K562 (cell line): Measurements from ENCODE around the gene ATF3. TPM values are rescaled to one million over a fixed set of nuclear protein-coding genes. Genes with fewer than 3 reads are reported as not detected.

ENCODE experiments used
- CREB5 ChIP-seq: fragments of 250-450 bp; sonication (Bioruptor Pico); IDR thresholded peaks from 2 replicates; pipeline ENCODE4 v1.5.0; 2020; ENCODE audit warnings: mild to moderate bottlenecking
- ZBTB5 ChIP-seq: fragments of 450-650 bp; IDR thresholded peaks from 2 replicates; pipeline ENCODE4 v1.6.1; 2017; ENCODE audit warnings: antibody characterized with exemption
- ZNF384 ChIP-seq: IDR thresholded peaks from 2 replicates; pipeline ENCODE4 v1.6.1; 2012; ENCODE audit warnings: low read depth, low read length, improper control_type of control experiment
- polyA plus RNA-seq, 8 experiments: library from polyadenylated mRNA; depleted of rRNA in 4 of 8; stranded (reverse) in 5 of 8; unstranded in 3 of 8; fragments of >200 nt; fragmentation: Nextera tagmentation in 2 of 8; fragmentation: Illumina TruSeq in 1 of 8; extraction: Ambion mirVana in 2 of 8; extraction: Trizol in 1 of 8; gene quantifications; 2 replicates each; pipeline versions ENCODE4 v1.2.1 to v1.2.3, GENCODE V29; 2011 to 2014; ENCODE audit warnings: inconsistent platforms in 1 of 8, missing spikeins in 1 of 8
- total RNA-seq, 7 experiments: library from RNA; depleted of rRNA in 6 of 7; stranded (reverse); fragments of >200 nt in 6 of 7; fragmentation: Illumina TruSeq in 2 of 7; extraction: Trizol in 2 of 7; gene quantifications; 2 replicates each; pipeline versions ENCODE4 v1.2.1 to v1.2.3, GENCODE V29; 2011 to 2021; ENCODE audit warnings: low replicate concordance in 1 of 7
- TF ChIP-seq, protein P1 (sequence below), 2 experiments: fragments of 450-650 bp; formaldehyde crosslinking in 1 of 2; IDR thresholded peaks; 2 replicates each; pipeline versions ENCODE4 v1.4.0 to v1.6.1; 2014 to 2020; ENCODE audit warnings: mild to moderate bottlenecking in 2 of 2, borderline replicate concordance in 1 of 2, low read depth in 1 of 2

ATF3 gene
- total and polyA plus RNA-seq, 9 of the 15 experiments (the other 6 are each of a cell fraction or from before 2014, with no cell fraction given), result 3.5 to 28.2 (median 19.8) TPM

- TF ChIP-seq ZNF384, result 0 out of 2 replicates have a peak, but pooled peaks have one; percentile 12
- no peak for TF ChIP-seq CREB5 (CRISPR knock-in tag)
- TF ChIP-seq ZBTB5, result peak; percentile 44; the same call in 1 of the 2 replicates
- TF ChIP-seq, protein P1, sequence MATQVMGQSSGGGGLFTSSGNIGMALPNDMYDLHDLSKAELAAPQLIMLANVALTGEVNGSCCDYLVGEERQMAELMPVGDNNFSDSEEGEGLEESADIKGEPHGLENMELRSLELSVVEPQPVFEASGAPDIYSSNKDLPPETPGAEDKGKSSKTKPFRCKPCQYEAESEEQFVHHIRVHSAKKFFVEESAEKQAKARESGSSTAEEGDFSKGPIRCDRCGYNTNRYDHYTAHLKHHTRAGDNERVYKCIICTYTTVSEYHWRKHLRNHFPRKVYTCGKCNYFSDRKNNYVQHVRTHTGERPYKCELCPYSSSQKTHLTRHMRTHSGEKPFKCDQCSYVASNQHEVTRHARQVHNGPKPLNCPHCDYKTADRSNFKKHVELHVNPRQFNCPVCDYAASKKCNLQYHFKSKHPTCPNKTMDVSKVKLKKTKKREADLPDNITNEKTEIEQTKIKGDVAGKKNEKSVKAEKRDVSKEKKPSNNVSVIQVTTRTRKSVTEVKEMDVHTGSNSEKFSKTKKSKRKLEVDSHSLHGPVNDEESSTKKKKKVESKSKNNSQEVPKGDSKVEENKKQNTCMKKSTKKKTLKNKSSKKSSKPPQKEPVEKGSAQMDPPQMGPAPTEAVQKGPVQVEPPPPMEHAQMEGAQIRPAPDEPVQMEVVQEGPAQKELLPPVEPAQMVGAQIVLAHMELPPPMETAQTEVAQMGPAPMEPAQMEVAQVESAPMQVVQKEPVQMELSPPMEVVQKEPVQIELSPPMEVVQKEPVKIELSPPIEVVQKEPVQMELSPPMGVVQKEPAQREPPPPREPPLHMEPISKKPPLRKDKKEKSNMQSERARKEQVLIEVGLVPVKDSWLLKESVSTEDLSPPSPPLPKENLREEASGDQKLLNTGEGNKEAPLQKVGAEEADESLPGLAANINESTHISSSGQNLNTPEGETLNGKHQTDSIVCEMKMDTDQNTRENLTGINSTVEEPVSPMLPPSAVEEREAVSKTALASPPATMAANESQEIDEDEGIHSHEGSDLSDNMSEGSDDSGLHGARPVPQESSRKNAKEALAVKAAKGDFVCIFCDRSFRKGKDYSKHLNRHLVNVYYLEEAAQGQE (IDR thresholded peaks at IDR 0.05; ENCODE audit: borderline replicate concordance), result no peak
- TF ChIP-seq, protein P1 (CRISPR knock-in tag; IDR thresholded peaks at IDR 0.05; ENCODE audit: low read depth), result peak; percentile 75; the same call in 1 of the 2 replicates
Measured at GRCh38 chr1:212607913-212608391, 609 bp upstream of the ATF3 start (continued).
